ENCODE results near the gene SMURF2. TPM values are rescaled to one million over a fixed set of nuclear protein-coding genes. Genes with fewer than 3 reads are reported as not detected.
A peak's percentile ranks its signal among the peaks of the same experiment; 100 is the strongest.

SMURF2 gene
- total RNA-seq, 1 donor from 2014 or later = 11.5 TPM

DNA sequence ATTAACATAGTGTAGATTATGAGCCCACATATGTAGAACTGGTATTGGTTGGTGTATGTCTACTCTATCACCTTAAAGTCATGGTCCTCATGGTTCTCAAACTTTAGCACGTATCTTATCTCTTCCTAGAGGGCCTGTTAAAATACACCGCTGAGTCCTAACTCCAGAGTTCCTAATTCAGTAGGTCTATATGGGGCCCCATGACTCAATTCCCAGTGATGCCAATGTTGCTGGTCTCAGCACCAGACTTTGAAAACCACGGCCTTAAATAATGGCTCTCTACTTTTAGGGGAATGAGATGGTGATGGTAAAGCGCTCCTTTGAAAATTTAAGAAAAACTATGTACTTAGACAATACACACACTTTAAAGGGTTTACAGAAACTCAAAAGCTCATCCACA, 36.6 kb downstream of the SMURF2 start:
- Histone ChIP-seq H3K4me1 (peaks cover 57% of the 10 kb centered on the region), H3K4me3 (no peak overlapping the region), H3K27me3 (ENCODE audit: low read depth) (no peaks in the 10 kb centered on the region), H3K36me3 (no peaks in the 10 kb centered on the region), H3K27ac (replicated peaks) (no peak overlapping the region), H3K9me3 (replicated peaks) (no peaks in the 10 kb centered on the region)
- no peak for DNase-seq
- intact Hi-C loops (cut with micrococcal nuclease) = no loop called here
- TF ChIP-seq, protein P1, sequence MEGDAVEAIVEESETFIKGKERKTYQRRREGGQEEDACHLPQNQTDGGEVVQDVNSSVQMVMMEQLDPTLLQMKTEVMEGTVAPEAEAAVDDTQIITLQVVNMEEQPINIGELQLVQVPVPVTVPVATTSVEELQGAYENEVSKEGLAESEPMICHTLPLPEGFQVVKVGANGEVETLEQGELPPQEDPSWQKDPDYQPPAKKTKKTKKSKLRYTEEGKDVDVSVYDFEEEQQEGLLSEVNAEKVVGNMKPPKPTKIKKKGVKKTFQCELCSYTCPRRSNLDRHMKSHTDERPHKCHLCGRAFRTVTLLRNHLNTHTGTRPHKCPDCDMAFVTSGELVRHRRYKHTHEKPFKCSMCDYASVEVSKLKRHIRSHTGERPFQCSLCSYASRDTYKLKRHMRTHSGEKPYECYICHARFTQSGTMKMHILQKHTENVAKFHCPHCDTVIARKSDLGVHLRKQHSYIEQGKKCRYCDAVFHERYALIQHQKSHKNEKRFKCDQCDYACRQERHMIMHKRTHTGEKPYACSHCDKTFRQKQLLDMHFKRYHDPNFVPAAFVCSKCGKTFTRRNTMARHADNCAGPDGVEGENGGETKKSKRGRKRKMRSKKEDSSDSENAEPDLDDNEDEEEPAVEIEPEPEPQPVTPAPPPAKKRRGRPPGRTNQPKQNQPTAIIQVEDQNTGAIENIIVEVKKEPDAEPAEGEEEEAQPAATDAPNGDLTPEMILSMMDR (IDR thresholded peaks at IDR 0.05; ENCODE audit: borderline replicate concordance) = no peak

DNA sequence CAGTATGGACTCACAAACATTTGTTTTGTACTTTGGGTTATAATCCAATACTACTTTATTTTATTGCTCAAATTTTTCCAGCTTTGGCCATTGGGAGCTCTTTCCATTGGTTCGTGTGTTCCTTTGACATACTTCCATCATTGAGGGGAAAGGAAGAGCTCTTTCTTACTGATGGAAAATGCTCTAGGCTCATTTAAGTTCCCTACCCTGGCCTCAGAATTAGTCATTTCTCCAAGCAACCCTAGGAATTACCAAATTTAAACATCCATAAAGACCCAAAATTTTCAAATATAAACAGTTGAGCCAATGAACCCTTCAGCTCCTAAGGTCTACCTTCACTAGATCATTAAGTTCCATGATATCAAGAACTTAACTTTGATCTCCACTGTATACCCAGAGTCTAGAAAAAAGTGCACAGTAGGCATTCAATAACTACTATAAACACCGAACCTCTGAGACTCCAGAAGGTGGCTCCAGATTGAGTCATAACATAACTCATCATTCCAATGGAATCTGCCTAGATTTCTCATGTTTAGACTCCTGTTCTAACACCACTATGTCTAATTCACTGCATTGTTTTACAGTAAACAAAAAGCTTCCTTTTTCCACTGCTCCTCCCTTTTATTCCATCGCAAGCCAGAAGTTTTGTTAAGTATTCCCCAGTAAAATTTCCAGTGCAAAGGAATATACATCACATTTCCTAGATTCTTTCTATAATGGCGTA, 39.0 kb downstream of the SMURF2 start:
- no peaks in the 10 kb centered on the region for H3K36me3 ChIP-seq
- peak overlapping the region; percentile 1 for H3K27ac ChIP-seq (replicated peaks)
- TF ChIP-seq, protein P1 (IDR thresholded peaks at IDR 0.05; ENCODE audit: borderline replicate concordance) = no peak
- DNase-seq = no peak
- H3K4me3 ChIP-seq = no peak overlapping the region
- no peaks in the 10 kb centered on the region for H3K27me3 ChIP-seq (ENCODE audit: low read depth)
- intact Hi-C loops (cut with micrococcal nuclease) = no loop called here
- peaks cover 57% of the 10 kb centered on the region for H3K4me1 ChIP-seq
- H3K9me3 ChIP-seq (replicated peaks) = no peaks in the 10 kb centered on the region

DNA sequence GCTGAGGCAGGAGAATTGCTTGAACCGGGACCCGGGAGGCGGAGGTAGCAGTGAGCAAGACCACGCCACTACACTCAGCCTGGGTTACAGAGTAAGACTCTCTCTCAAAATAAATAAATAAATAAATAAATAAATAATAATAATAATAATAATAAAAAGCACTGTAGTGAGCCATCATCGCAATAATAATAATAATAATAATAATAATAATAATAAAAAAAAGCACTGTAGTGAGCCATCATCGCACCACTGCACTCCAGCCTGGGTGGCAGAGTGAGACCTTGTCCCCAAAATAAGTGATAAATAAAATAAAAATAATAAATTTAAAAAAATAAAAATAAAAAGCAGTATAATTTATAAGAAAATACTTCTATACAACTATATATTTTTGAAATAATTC, 40.3 kb downstream of the SMURF2 start:
- intact Hi-C loops (cut with micrococcal nuclease) = no loop called here
- DNase-seq = no peak
- Histone ChIP-seq H3K36me3 (no peaks in the 10 kb centered on the region), H3K4me1 (peaks cover 44% of the 10 kb centered on the region), H3K9me3 (replicated peaks) (no peaks in the 10 kb centered on the region), H3K4me3 (no peak overlapping the region), H3K27me3 (ENCODE audit: low read depth) (no peaks in the 10 kb centered on the region), H3K27ac (replicated peaks) (no peak overlapping the region)
- TF ChIP-seq, protein P1 (IDR thresholded peaks at IDR 0.05; ENCODE audit: borderline replicate concordance) = no peak

DNA sequence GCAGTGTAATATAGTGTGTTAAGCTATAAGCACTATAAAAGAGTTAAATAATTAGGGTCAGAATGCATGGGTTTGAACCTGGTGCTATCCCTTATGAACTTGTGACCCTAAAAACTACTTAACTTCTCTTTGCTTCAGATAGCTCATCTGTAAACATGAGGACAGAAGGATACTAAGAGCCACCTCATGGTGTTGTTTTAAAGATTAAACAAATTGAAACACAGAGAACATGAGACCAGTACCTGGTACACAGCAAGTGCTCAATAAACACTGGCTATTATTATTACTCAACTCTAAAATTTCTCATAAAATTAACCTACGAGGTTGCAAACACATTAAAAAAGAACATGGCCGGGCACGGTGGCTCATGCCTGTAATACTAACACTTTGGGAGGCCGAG, 43.3 kb downstream of the SMURF2 start:
- Histone ChIP-seq H3K9me3 (replicated peaks) (no peaks in the 10 kb centered on the region), H3K27ac (replicated peaks) (no peak overlapping the region), H3K4me1 (peaks cover 56% of the 10 kb centered on the region), H3K27me3 (ENCODE audit: low read depth) (no peaks in the 10 kb centered on the region), H3K4me3 (no peak overlapping the region), H3K36me3 (no peaks in the 10 kb centered on the region)
- intact Hi-C loops (cut with micrococcal nuclease) = no loop called here
- TF ChIP-seq, protein P1 (IDR thresholded peaks at IDR 0.05; ENCODE audit: borderline replicate concordance) = no peak
- DNase-seq = no peak

DNA sequence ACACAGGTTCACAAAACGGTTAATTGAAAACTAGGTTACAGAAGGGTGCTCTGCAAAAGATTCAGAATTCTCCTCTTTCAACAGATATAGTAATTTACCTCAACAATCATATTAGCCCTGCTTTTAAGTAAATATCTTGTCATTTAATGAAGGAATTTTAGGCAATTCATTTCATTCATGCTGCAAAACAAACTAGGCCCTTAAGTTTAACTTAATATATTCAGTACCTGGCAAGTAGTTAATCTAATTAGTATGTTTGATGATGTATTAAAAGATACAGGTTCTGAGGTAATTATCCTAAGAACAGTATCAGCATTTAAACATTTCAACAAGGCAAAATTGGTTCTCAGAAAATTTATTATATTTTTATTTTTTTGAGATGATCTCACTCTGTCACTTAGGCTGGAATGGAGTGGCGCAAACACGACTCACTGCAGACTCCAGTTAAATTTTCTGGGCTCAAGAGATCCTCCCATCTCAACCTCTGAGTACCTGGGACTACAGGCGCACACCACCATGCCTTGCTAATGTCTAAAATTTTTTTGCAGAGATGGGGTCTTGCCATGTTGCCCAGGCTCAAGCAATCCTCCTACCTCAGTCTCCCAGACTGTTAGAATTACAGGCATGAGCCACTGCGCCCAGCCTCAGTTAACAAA, 44.9 kb downstream of the SMURF2 start:
- Histone ChIP-seq H3K36me3 (no peaks in the 10 kb centered on the region), H3K27ac (replicated peaks) (no peak overlapping the region), H3K27me3 (ENCODE audit: low read depth) (no peaks in the 10 kb centered on the region), H3K4me3 (no peak overlapping the region), H3K9me3 (replicated peaks) (no peaks in the 10 kb centered on the region), H3K4me1 (peaks cover 51% of the 10 kb centered on the region)
- DNase-seq = no peak
- intact Hi-C loops (cut with micrococcal nuclease) = no loop called here
- TF ChIP-seq, protein P1 (IDR thresholded peaks at IDR 0.05; ENCODE audit: borderline replicate concordance) = no peak

All from left ventricle myocardium inferior (tissue), 1 donor.